Measurements from ENCODE around the gene STUM.
A peak's percentile ranks its signal among the peaks of the same experiment; 100 is the strongest.

The STUM gene

DNA sequence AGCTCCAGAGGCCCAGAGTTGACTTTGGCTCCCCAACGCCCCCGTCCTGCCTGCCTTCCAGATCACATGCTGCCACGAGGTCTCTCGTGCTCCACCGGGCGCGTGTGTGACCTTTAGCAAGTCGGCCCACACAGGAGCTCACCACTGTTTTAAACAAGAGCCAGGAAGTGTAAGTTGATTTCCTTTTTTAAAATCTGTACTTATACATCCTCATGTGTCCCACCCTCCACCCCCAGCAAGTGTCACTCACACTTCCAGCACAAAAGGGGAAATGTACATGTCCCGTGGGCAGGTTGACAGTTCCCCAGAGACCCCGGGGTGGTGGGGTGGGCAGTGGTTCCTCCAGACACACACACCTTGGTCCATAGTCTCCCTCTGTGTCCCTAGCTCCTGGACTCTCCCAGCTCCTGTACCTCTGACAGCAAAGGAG, 84.4 kb downstream of the STUM start:
- H2AK5ac ChIP-seq (ENCODE audit: low read depth, low read length) = no peak overlapping the region
- no peak overlapping the region for H3K27ac ChIP-seq (replicated peaks; ENCODE audit: low read length)
- no peak for DNase-seq (ENCODE audit: low spot score)

GRCh38 chr1:226633541-226634165, 85.1 kb downstream of the STUM start:
- Histone ChIP-seq H4K8ac (ENCODE audit: low read depth, low read length) (no peak overlapping the region), H2BK15ac (ENCODE audit: low read length) (no peak overlapping the region), H3K4ac (ENCODE audit: low read length) (no peak overlapping the region), H2BK5ac (ENCODE audit: low read length) (no peak overlapping the region), H3K36me3 (replicated peaks in 1 of 2; ENCODE audit: control insufficient read depth in 2 of 2, insufficient read depth in 2 of 2, low read length in 2 of 2) (peaks cover 0 to 9% of the 10 kb centered on the region in 2 donors), H3K9me3 (replicated peaks in 1 of 2; ENCODE audit: control insufficient read depth in 2 of 2, insufficient read depth in 1 of 2, low read depth in 1 of 2, low read length in 2 of 2) (no peaks in the 10 kb centered on the region), H2BK120ac (ENCODE audit: low read depth, low read length) (no peak overlapping the region), H3K4me3 (ENCODE audit: low read length in 2 of 2) (no peak overlapping the region), H2AK5ac (ENCODE audit: low read depth, low read length) (peak overlapping the region; percentile 13), H3K9ac (ENCODE audit: low read depth, low read length, poor library complexity) (no peak overlapping the region), H3K79me1 (ENCODE audit: low read depth, low read length) (peaks cover 1% of the 10 kb centered on the region), H3K4me2 (ENCODE audit: insufficient read depth, low read length, poor library complexity, severe bottlenecking) (no peak overlapping the region), H2BK12ac (ENCODE audit: low read length) (no peak overlapping the region), H4K91ac (ENCODE audit: low read depth, low read length, poor library complexity) (no peak overlapping the region), H2AFZ (ENCODE audit: low read length) (no peak overlapping the region), H3K23ac (ENCODE audit: low read depth, low read length, poor library complexity) (no peak overlapping the region), H3K4me1 (ENCODE audit: control insufficient read depth in 2 of 2, insufficient read depth in 1 of 2, low read depth in 1 of 2, low read length in 2 of 2) (peaks cover 3 to 5% of the 10 kb centered on the region in 2 donors), H3K14ac (ENCODE audit: low read length) (no peak overlapping the region), H3K27ac (replicated peaks; ENCODE audit: low read length) (no peak overlapping the region), H3K27me3 (ENCODE audit: control insufficient read depth in 3 of 3, insufficient read depth in 3 of 3, low read depth in 1 of 3, low read length in 3 of 3) (no peaks in the 10 kb centered on the region), H3K18ac (ENCODE audit: low read length) (peak overlapping the region; percentile 31)
- no peak for DNase-seq (ENCODE audit: low spot score)
- no CpG with 5 or more reads among the region's 7 CpGs for WGBS, 2 donors (ENCODE audit: extremely low coverage in 2 of 2, insufficient read length in 2 of 2, insufficient replicate concordance in 1 of 2)

More for the DNA sequence above, 84.4 kb downstream of the STUM start:
- no peak overlapping the region for H3K4me2 ChIP-seq (ENCODE audit: insufficient read depth, low read length, poor library complexity, severe bottlenecking)
- H2BK15ac ChIP-seq (ENCODE audit: low read length) = no peak overlapping the region
- H3K79me1 ChIP-seq (ENCODE audit: low read depth, low read length) = peaks cover 1% of the 10 kb centered on the region
- H2BK12ac ChIP-seq (ENCODE audit: low read length) = no peak overlapping the region
- peaks cover 3 to 5% of the 10 kb centered on the region in 2 donors for H3K4me1 ChIP-seq (ENCODE audit: control insufficient read depth in 2 of 2, insufficient read depth in 1 of 2, low read depth in 1 of 2, low read length in 2 of 2)
- H3K9ac ChIP-seq (ENCODE audit: low read depth, low read length, poor library complexity) = peak overlapping the region; percentile 13
- no peak overlapping the region for H4K8ac ChIP-seq (ENCODE audit: low read depth, low read length)
- H3K18ac ChIP-seq (ENCODE audit: low read length) = no peak overlapping the region
- no peak overlapping the region for H2BK5ac ChIP-seq (ENCODE audit: low read length)
- H3K4me3 ChIP-seq (ENCODE audit: low read length in 2 of 2) = no peak overlapping the region
- no peaks in the 10 kb centered on the region for H3K9me3 ChIP-seq (replicated peaks in 1 of 2; ENCODE audit: control insufficient read depth in 2 of 2, insufficient read depth in 1 of 2, low read depth in 1 of 2, low read length in 2 of 2)
- H3K4ac ChIP-seq (ENCODE audit: low read length) = no peak overlapping the region
- no peak overlapping the region for H4K91ac ChIP-seq (ENCODE audit: low read depth, low read length, poor library complexity)
- H3K14ac ChIP-seq (ENCODE audit: low read length) = no peak overlapping the region
- H3K36me3 ChIP-seq (replicated peaks in 1 of 2; ENCODE audit: control insufficient read depth in 2 of 2, insufficient read depth in 2 of 2, low read length in 2 of 2) = peaks cover 0 to 7% of the 10 kb centered on the region in 2 donors
- no peak overlapping the region for H3K23ac ChIP-seq (ENCODE audit: low read depth, low read length, poor library complexity)
- no peak overlapping the region for H2BK120ac ChIP-seq (ENCODE audit: low read depth, low read length)
- no peak overlapping the region for H2AFZ ChIP-seq (ENCODE audit: low read length)
- no CpG with 5 or more reads among the region's 10 CpGs for WGBS, 2 donors (ENCODE audit: extremely low coverage in 2 of 2, insufficient read length in 2 of 2, insufficient replicate concordance in 1 of 2)
- H3K27me3 ChIP-seq (ENCODE audit: control insufficient read depth in 3 of 3, insufficient read depth in 3 of 3, low read depth in 1 of 3, low read length in 3 of 3) = no peaks in the 10 kb centered on the region

GRCh38 chr1:226634166-226634588, 85.6 kb downstream of the STUM start:
- Histone ChIP-seq H3K27me3 (ENCODE audit: control insufficient read depth in 3 of 3, insufficient read depth in 3 of 3, low read depth in 1 of 3, low read length in 3 of 3) (no peaks in the 10 kb centered on the region), H3K4me2 (ENCODE audit: insufficient read depth, low read length, poor library complexity, severe bottlenecking) (no peak overlapping the region), H2BK120ac (ENCODE audit: low read depth, low read length) (no peak overlapping the region), H2AFZ (ENCODE audit: low read length) (no peak overlapping the region), H3K9ac (ENCODE audit: low read depth, low read length, poor library complexity) (peak overlapping the region; percentile 1), H2BK5ac (ENCODE audit: low read length) (no peak overlapping the region), H3K4me3 (ENCODE audit: low read length in 2 of 2) (no peak overlapping the region), H3K23ac (ENCODE audit: low read depth, low read length, poor library complexity) (no peak overlapping the region), H3K18ac (ENCODE audit: low read length) (peak overlapping the region; percentile 31), H4K8ac (ENCODE audit: low read depth, low read length) (no peak overlapping the region), H2BK15ac (ENCODE audit: low read length) (no peak overlapping the region), H3K79me1 (ENCODE audit: low read depth, low read length) (peaks cover 1% of the 10 kb centered on the region), H2BK12ac (ENCODE audit: low read length) (no peak overlapping the region), H3K36me3 (replicated peaks in 1 of 2; ENCODE audit: control insufficient read depth in 2 of 2, insufficient read depth in 2 of 2, low read length in 2 of 2) (peaks cover 0 to 10% of the 10 kb centered on the region in 2 donors), H3K4me1 (ENCODE audit: control insufficient read depth in 2 of 2, insufficient read depth in 1 of 2, low read depth in 1 of 2, low read length in 2 of 2) (peaks cover 2 to 5% of the 10 kb centered on the region in 2 donors), H3K4ac (ENCODE audit: low read length) (no peak overlapping the region), H2AK5ac (ENCODE audit: low read depth, low read length) (no peak overlapping the region), H3K9me3 (replicated peaks in 1 of 2; ENCODE audit: control insufficient read depth in 2 of 2, insufficient read depth in 1 of 2, low read depth in 1 of 2, low read length in 2 of 2) (no peaks in the 10 kb centered on the region), H3K27ac (replicated peaks; ENCODE audit: low read length) (no peak overlapping the region), H4K91ac (ENCODE audit: low read depth, low read length, poor library complexity) (no peak overlapping the region), H3K14ac (ENCODE audit: low read length) (no peak overlapping the region)
- WGBS, 2 donors (ENCODE audit: extremely low coverage in 2 of 2, insufficient read length in 2 of 2, insufficient replicate concordance in 1 of 2) = no CpG with 5 or more reads among the region's 6 CpGs
- DNase-seq (ENCODE audit: low spot score) = peak; percentile 70

GRCh38 chr1:226634611-226635246, 86.2 kb downstream of the STUM start:
- peaks cover 0 to 10% of the 10 kb centered on the region in 2 donors for H3K36me3 ChIP-seq (replicated peaks in 1 of 2; ENCODE audit: control insufficient read depth in 2 of 2, insufficient read depth in 2 of 2, low read length in 2 of 2)

More at GRCh38 chr1:226634611-226635246, 86.2 kb downstream of the STUM start:
- Histone ChIP-seq H4K8ac (ENCODE audit: low read depth, low read length) (no peak overlapping the region), H2BK15ac (ENCODE audit: low read length) (peak overlapping the region; percentile 19), H2BK12ac (ENCODE audit: low read length) (peak overlapping the region; percentile 69), H3K14ac (ENCODE audit: low read length) (no peak overlapping the region), H2AK5ac (ENCODE audit: low read depth, low read length) (peak overlapping the region; percentile 0), H3K27me3 (ENCODE audit: control insufficient read depth in 3 of 3, insufficient read depth in 3 of 3, low read depth in 1 of 3, low read length in 3 of 3) (no peaks in the 10 kb centered on the region), H3K9me3 (replicated peaks in 1 of 2; ENCODE audit: control insufficient read depth in 2 of 2, insufficient read depth in 1 of 2, low read depth in 1 of 2, low read length in 2 of 2) (no peaks in the 10 kb centered on the region), H2BK120ac (ENCODE audit: low read depth, low read length) (no peak overlapping the region), H3K27ac (replicated peaks; ENCODE audit: low read length) (no peak overlapping the region), H3K4me3 (ENCODE audit: low read length in 2 of 2) (no peak overlapping the region), H3K4ac (ENCODE audit: low read length) (no peak overlapping the region), H3K18ac (ENCODE audit: low read length) (peak overlapping the region; percentile 49), H3K79me1 (ENCODE audit: low read depth, low read length) (peaks cover 1% of the 10 kb centered on the region), H3K4me1 (ENCODE audit: control insufficient read depth in 2 of 2, insufficient read depth in 1 of 2, low read depth in 1 of 2, low read length in 2 of 2) (peaks cover 0 to 5% of the 10 kb centered on the region in 2 donors), H3K23ac (ENCODE audit: low read depth, low read length, poor library complexity) (no peak overlapping the region), H3K9ac (ENCODE audit: low read depth, low read length, poor library complexity) (peak overlapping the region; percentile 1), H2AFZ (ENCODE audit: low read length) (no peak overlapping the region), H3K4me2 (ENCODE audit: insufficient read depth, low read length, poor library complexity, severe bottlenecking) (no peak overlapping the region), H2BK5ac (ENCODE audit: low read length) (no peak overlapping the region), H4K91ac (ENCODE audit: low read depth, low read length, poor library complexity) (no peak overlapping the region)
- DNase-seq (ENCODE audit: low spot score) = no peak
- WGBS, 2 donors (ENCODE audit: extremely low coverage in 2 of 2, insufficient read length in 2 of 2, insufficient replicate concordance in 1 of 2) = no CpG with 5 or more reads among the region's 22 CpGs

Data from neuronal stem cell (in vitro differentiated cells).